Stomach (tissue), 9 donors: ENCODE results near the gene CADM4. TPM values are rescaled to one million over a fixed set of nuclear protein-coding genes. Genes with fewer than 3 reads are reported as not detected.

ENCODE experiments used
- DNase-seq, 2 donors: peaks; one replicate each; pipeline versions ENCODE4 v3.0.0 to v3.0.0-alpha.2; 2013 to 2019
- H3K27ac ChIP-seq, 5 donors: fragments of 200-600 bp in 4 of 5; sonication (generic) in 4 of 5; one replicate each; pipeline ENCODE4 v1.5.1; 2013 to 2019; ENCODE audit warnings: mild to moderate bottlenecking in 1 of 5, moderate library complexity in 1 of 5
- H3K27me3 ChIP-seq, 3 donors: fragments of 200-600 bp; sonication (generic); one replicate each; pipeline ENCODE4 v1.5.1; 2017 to 2019; ENCODE audit warnings: mixed run types in 1 of 3
- H3K36me3 ChIP-seq, 4 donors: fragments of 200-600 bp; sonication (generic); 1 replicate in 3 of 4; 2 replicates in 1 of 4; pipeline ENCODE4 v1.5.1; 2016 to 2019
- H3K4me1 ChIP-seq, 4 donors: fragments of 200-600 bp; sonication (generic); one replicate each; pipeline ENCODE4 v1.5.1; 2016 to 2019
- H3K4me3 ChIP-seq, 4 donors: fragments of 200-600 bp; sonication (generic) in 3 of 4; one replicate each; pipeline ENCODE4 v1.5.1; 2016 to 2019; ENCODE audit warnings: mild to moderate bottlenecking in 1 of 4
- H3K9me3 ChIP-seq, 4 donors: fragments of 200-600 bp; sonication (generic); one replicate each; pipeline ENCODE4 v1.5.1; 2016 to 2019
- EP300 ChIP-seq: sonication (generic); formaldehyde crosslinking; IDR thresholded peaks from one replicate; pipeline ENCODE4 v1.6.1; 2017; ENCODE audit warnings: antibody characterized with exemption
- POLR2A ChIP-seq, 4 donors: fragments of 450-650 bp; IDR thresholded peaks; one replicate each; pipeline ENCODE4 v1.6.1; 2016; ENCODE audit warnings: antibody characterized with exemption in 4 of 4, control low read depth in 2 of 4, mild to moderate bottlenecking in 1 of 4, moderate library complexity in 1 of 4
- POLR2AphosphoS5 ChIP-seq, 3 donors: sonication (generic); formaldehyde crosslinking; IDR thresholded peaks; one replicate each; pipeline ENCODE4 v1.6.1; 2016; ENCODE audit warnings: antibody characterized with exemption in 3 of 3
- WGBS, 5 donors: extraction: QIAGEN DNeasy Blood & Tissue Kit in 3 of 5; methylation state at CpG; one replicate each; pipeline versions ENCODE4 v1.1.5 to v1.1.7; 2013 to 2018; 5-methylcytosine and 5-hydroxymethylcytosine counted together
- intact Hi-C: fragments of 100-400 bp; cut with DNase I; formaldehyde crosslinking; loops from one replicate; pipeline ENCODE4 v1.15.1; 2023; ENCODE audit warnings: low total_unique reads
- polyA plus RNA-seq, 3 donors: library from polyadenylated mRNA; stranded (reverse); fragments of 200-250 nt; gene quantifications; one replicate each; pipeline ENCODE4 v1.2.3, GENCODE V29; 2013
- total RNA-seq, 5 donors: library from RNA; depleted of rRNA; stranded (reverse); fragments of >200 nt; gene quantifications; one replicate each; pipeline versions ENCODE4 v1.1.0 to v1.2.3, GENCODE V29; 2014 to 2016
- TF ChIP-seq, protein P1 (sequence below), 7 experiments: fragments of 450-650 bp in 4 of 7; fragments of 200-600 bp in 3 of 7; sonication (generic) in 3 of 7; IDR thresholded peaks; one replicate each; pipeline ENCODE4 v1.5.1; 2016 to 2019; ENCODE audit warnings: antibody characterized with exemption in 7 of 7, control low read depth in 2 of 7, mild to moderate bottlenecking in 1 of 7
- donor health status: healthy with polysubstance abuse.
- donor health status: Bipolar disorder and iron deficiency.
- donor health status: healthy.

CADM4 gene
- total and polyA plus RNA-seq, 8 donors, result 4.9 to 14.2 (median 6.2) TPM; not detected in 1

DNA sequence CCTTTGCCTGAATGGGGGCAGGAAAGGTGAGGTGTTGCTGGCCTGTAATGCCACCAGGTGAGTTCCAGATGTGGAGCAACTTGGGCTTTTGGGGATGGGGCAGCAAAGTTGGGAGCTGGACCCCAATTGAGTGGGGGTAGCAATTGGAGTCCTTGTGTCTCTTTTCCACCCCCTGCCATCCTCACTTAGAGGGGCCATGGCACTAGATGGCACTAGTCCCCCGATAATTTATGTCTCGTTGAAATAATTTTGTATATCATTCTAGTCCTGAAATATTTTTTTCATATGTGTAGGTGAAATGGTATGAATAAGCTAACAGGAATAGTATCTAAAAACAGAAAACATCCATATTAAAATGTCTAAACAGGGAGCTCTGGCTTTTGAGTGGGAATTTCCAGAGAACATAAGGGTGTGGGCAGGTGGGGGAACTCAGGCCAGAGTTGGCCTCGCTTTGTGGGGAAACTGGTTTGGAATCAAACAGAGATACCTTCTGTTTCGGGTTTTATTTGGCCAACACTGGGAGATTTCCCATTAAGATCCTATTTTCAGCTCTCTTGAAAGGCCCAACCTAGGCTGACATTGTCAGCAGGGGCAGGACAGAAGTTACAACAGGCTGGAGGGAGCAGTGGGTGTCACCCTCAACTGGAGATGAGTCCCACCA, 39.9 kb downstream of the CADM4 start:
- Histone ChIP-seq H3K27me3 (no peaks in the 10 kb centered on the region), H3K4me1 (peaks cover 19 to 37% (median 32%) of the 10 kb centered on the region in 4 donors), H3K4me3 (no peak overlapping the region), H3K36me3 (peaks cover 13 to 56% (median 50%) of the 10 kb centered on the region in 4 donors), H3K9me3 (no peaks in the 10 kb centered on the region), H3K27ac (no peak overlapping the region)
- 54 to 80% (median 61%) methylated on average over 4 of the region's 4 CpGs for WGBS, 5 donors
- intact Hi-C loops, result no loop called here
- DNase-seq, result no peak
- TF ChIP-seq, protein P1, sequence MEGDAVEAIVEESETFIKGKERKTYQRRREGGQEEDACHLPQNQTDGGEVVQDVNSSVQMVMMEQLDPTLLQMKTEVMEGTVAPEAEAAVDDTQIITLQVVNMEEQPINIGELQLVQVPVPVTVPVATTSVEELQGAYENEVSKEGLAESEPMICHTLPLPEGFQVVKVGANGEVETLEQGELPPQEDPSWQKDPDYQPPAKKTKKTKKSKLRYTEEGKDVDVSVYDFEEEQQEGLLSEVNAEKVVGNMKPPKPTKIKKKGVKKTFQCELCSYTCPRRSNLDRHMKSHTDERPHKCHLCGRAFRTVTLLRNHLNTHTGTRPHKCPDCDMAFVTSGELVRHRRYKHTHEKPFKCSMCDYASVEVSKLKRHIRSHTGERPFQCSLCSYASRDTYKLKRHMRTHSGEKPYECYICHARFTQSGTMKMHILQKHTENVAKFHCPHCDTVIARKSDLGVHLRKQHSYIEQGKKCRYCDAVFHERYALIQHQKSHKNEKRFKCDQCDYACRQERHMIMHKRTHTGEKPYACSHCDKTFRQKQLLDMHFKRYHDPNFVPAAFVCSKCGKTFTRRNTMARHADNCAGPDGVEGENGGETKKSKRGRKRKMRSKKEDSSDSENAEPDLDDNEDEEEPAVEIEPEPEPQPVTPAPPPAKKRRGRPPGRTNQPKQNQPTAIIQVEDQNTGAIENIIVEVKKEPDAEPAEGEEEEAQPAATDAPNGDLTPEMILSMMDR (IDR thresholded peaks at IDR 0.05), result no peak
- TF ChIP-seq POLR2A (IDR thresholded peaks at IDR 0.05) (no peak), POLR2AphosphoS5 (IDR thresholded peaks at IDR 0.05) (no peak), EP300 (no peak)

DNA sequence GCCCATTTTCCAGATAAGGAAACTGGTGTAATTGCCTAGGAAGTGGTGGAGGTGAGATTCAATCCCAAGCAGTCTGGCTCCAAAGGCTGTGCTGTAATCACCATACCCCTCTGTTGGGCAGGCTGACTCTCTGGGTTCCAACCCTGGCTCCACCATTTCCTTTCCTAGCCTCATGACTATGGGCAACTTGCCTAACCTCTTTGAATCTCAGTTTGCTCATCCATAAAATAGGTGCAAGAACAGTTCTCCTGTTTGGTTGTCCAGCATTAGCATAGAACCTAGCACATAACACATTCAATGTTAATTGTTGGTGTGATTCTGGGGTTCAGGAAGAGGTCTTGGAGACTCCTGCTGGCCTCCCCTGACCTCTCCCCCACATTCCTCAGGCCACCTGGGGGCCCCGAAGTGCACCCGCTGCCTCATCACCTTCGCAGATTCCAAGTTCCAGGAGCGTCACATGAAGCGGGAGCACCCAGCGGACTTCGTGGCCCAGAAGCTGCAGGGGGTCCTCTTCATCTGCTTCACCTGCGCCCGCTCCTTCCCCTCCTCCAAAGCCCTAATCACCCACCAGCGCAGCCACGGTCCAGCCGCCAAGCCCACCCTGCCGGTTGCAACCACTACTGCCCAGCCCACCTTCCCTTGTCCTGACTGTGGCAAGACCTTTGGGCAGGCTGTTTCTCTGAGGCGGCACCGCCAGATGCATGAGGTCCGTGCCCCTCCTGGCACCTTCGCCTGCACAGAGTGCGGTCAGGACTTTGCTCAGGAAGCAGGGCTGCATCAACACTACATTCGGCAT, 41.0 kb downstream of the CADM4 start:
- peaks cover 30 to 48% (median 43%) of the 10 kb centered on the region in 4 donors for H3K4me1 ChIP-seq
- H3K27me3 ChIP-seq, result no peaks in the 10 kb centered on the region
- TF ChIP-seq EP300 (no peak), POLR2AphosphoS5 (IDR thresholded peaks at IDR 0.05) (no peak), POLR2A (IDR thresholded peaks at IDR 0.05) (no peak)
- TF ChIP-seq, protein P1 (IDR thresholded peaks at IDR 0.05), result no peak
- H3K36me3 ChIP-seq, result peaks cover 17 to 56% (median 54%) of the 10 kb centered on the region in 4 donors
- H3K9me3 ChIP-seq, result no peaks in the 10 kb centered on the region
- no peak overlapping the region for H3K4me3 ChIP-seq
- 93 to 95% (median 93%) methylated on average over 17 to 19 of the region's 19 CpGs for WGBS, 5 donors
- DNase-seq, result no peak
- H3K27ac ChIP-seq, result no peak overlapping the region
- intact Hi-C loops, result no loop called here

DNA sequence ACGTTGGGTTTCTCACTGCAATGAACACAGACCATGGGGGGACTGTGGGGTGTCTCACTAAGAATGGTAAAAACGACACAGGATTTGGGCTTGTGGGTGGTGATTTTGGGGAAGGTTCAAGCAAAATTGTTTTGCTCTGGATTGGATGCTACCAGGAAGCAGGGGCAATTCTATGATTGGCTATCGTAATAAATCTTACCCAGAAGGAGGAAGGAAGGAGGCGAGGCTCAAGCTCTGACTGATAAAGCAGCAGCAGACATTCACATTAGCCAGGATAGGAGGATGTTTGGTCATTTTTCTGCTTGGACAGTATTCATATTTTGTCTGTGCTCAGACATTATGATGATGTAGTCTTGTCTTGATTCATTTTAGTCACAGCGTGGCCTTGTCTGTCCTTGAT, 41.8 kb downstream of the CADM4 start:
- H3K4me3 ChIP-seq, result peak overlapping the region in 2 of 4 donors; percentile 69 to 74
- intact Hi-C loops, result no loop called here
- TF ChIP-seq EP300 (no peak), POLR2A (IDR thresholded peaks at IDR 0.05) (no peak), POLR2AphosphoS5 (IDR thresholded peaks at IDR 0.05) (no peak)
- TF ChIP-seq, protein P1 (IDR thresholded peaks at IDR 0.05), result no peak
- peak overlapping the region in 2 of 5 donors; percentile 96 for H3K27ac ChIP-seq
- WGBS, 5 donors, result 34 to 49% (median 43%) methylated on average over 5 of the region's 5 CpGs
- H3K4me1 ChIP-seq, result peaks cover 34 to 56% (median 50%) of the 10 kb centered on the region in 4 donors
- H3K27me3 ChIP-seq, result no peaks in the 10 kb centered on the region
- peaks cover 25 to 61% (median 57%) of the 10 kb centered on the region in 4 donors for H3K36me3 ChIP-seq
- no peak for DNase-seq
- no peaks in the 10 kb centered on the region for H3K9me3 ChIP-seq

DNA sequence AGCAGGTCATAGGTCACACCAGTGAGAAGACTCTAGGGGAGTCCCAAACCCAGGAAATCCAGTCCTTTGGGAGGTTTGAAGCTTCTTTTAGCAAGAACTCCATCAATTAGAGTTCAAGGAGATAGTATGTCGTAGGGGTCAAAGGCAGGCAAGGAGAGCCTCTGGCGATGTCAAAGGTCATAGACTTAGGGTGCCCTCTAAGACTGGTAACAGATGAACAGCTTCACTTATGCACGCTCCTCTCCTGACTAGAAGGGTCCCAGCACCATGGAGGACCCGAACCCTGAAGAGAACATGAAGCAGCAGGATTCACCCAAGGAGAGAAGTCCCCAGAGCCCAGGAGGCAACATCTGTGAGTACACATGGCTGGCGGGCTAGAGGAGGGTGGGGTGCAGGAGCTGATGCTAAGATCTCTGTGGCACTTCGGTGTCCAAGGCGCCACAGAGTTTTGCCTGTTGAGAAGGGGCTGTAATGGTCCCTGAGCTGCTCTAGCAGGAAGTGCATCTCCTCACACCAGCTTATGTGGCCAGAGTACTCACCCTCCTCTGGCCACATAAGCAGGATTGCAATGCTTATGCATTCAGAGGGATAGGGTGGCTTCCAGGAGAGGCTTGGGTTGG, 42.7 kb downstream of the CADM4 start:
- Histone ChIP-seq H3K4me1 (peaks cover 34 to 63% (median 54%) of the 10 kb centered on the region in 4 donors), H3K9me3 (no peaks in the 10 kb centered on the region), H3K27me3 (no peaks in the 10 kb centered on the region), H3K27ac (peak overlapping the region; percentile 90 to 96 (median 96)), H3K4me3 (peak overlapping the region; percentile 62 to 74 (median 67)), H3K36me3 (peaks cover 33 to 61% (median 57%) of the 10 kb centered on the region in 4 donors)
- intact Hi-C loops, result no loop called here
- DNase-seq, result peak in 1 of 2 donors; percentile 30
- 15 to 30% (median 19%) methylated on average over 7 of the region's 7 CpGs for WGBS, 5 donors
- TF ChIP-seq POLR2AphosphoS5 (IDR thresholded peaks at IDR 0.05), result no peak
- no peak for TF ChIP-seq POLR2A (IDR thresholded peaks at IDR 0.05)
- TF ChIP-seq, protein P1 (IDR thresholded peaks at IDR 0.05), result no peak
- TF ChIP-seq EP300, result no peak
